GM12872 (cell line): ENCODE measurements around the gene SPTBN1.

Experiments used
- TF ChIP-seq, protein P1 (sequence below): IDR thresholded peaks from 3 replicates; pipeline ENCODE4 v1.5.1; 2011; ENCODE audit warnings: low read depth, mild to moderate bottlenecking, low read length, moderate library complexity; ENCODE audit not compliant: insufficient read depth

The SPTBN1 gene

DNA sequence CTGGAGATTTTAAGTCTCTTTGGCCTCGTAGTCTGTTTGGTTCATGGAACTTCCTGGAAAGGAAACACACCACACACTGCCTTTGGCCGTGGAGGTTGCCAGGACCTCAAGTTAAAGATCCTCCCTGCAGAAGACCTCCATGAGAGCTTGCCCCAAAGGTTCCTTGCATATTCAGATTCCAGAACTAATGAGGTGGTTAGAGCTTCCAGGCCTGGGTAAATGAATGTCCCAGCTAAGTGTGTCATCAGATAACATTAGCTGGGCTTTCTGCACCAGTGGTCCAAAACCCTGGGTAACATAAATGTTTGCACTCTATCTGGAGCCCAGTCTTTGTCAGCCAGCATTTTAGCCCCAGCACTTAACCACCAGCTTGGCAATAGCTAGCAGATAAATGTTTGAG lies 145.2 kb downstream of the SPTBN1 start:
- TF ChIP-seq, protein P1, sequence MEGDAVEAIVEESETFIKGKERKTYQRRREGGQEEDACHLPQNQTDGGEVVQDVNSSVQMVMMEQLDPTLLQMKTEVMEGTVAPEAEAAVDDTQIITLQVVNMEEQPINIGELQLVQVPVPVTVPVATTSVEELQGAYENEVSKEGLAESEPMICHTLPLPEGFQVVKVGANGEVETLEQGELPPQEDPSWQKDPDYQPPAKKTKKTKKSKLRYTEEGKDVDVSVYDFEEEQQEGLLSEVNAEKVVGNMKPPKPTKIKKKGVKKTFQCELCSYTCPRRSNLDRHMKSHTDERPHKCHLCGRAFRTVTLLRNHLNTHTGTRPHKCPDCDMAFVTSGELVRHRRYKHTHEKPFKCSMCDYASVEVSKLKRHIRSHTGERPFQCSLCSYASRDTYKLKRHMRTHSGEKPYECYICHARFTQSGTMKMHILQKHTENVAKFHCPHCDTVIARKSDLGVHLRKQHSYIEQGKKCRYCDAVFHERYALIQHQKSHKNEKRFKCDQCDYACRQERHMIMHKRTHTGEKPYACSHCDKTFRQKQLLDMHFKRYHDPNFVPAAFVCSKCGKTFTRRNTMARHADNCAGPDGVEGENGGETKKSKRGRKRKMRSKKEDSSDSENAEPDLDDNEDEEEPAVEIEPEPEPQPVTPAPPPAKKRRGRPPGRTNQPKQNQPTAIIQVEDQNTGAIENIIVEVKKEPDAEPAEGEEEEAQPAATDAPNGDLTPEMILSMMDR: no peak

DNA sequence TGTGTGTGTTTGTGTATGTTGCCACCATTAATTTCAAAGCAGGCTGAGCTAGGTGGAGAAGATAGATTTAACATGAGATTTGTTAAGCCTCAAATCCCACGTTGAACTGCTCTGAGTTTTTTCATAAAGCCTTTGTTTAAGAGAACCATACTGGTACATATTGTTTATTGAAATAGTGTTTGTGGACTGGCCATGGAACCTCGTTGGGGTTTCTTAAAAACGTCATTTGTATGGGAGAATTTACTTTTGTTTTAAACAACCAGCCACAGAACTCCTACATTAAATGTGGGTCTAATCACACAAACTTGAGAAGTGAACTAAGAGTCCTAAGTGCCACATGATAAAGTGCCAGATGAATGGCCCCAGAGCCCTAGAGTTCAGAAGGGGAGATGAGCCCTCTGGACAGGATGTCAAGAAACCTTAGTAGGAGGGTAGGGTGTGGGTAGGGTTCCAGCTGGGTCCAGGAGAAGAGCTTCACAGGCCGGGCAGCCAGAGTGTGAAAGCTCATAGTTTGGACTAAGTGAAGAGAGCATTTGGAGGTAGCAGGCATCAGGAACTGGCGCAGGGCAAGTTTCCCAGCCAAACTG lies 146.7 kb downstream of the SPTBN1 start:
- TF ChIP-seq, protein P1: no peak

DNA sequence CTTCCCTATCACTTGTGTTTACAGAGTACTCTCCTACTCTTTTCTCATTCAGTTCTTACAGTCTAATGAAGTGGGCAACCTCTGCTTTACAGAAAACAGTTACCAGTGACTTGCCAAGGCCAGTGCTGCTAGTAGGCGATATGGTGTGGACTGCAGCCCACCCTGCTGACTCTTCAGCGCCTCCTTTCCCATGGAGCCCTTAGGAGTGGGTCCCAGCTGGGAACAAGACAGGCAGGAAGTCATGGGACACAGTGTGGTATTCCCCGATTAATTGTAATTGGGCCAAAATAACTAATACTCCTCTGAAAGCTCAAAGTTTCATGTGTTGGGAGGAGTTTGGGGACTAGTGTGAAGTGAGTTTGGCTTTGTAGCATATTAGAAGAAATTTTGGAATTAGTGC lies 147.2 kb downstream of the SPTBN1 start:
- TF ChIP-seq, protein P1: no peak

DNA sequence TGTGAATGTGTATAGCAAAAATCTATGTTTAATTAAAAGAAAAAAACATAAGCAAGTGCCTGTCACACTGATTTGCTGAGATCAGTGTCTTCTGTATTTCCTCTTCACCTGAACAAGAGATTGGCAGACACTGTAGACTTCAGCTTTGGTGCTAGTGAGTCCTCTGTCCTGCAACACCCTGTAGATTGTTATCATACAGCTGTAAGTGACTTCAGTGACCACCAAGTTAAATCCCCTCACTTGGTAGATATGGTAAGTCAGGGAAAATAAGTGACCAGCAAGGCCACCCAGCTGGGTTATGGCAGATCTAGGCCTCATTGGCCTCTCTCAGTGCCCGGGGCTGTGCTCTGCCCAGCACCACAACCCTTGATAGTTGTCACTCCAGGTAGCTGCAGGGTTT lies 147.7 kb downstream of the SPTBN1 start:
- TF ChIP-seq, protein P1: no peak

DNA sequence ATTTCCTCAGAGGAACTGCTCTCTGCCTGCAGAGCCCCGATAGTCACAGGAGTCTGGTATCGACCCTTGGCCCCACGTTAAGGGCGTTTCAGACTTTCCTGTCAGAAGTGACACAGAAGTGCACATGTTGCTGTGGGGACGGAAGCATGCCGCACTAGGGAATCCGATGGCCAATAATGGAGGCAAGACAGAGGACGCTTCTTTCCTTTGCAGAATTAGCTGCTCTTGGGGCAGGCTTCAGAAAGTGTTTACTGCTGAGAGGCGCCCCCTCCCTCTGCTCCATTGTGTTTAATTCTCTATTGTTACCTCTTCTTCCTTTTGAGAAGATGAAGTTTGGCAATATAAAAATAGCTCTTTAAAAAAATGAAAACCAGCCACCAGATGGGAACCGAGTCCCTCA lies 148.7 kb downstream of the SPTBN1 start:
- TF ChIP-seq, protein P1: no peak

DNA sequence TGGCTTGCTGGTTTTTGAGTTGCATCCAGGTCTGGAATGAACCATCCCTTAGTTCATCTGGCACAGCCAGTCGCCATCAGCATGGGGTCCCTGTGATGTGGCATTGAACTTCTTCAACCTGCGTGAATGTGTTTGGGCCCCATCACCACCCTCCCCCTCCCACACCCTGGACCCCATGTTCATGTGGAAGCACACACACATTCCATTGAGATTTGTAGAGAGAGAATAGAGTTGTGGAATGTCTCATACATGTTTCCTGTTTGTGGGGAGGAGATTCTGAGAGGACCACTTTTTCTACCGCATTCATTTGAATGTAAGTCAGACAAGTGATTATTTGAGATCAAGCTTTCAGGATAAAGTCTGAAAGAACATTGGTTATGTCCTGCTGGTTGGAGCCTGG lies 149.7 kb downstream of the SPTBN1 start:
- TF ChIP-seq, protein P1: no peak

DNA sequence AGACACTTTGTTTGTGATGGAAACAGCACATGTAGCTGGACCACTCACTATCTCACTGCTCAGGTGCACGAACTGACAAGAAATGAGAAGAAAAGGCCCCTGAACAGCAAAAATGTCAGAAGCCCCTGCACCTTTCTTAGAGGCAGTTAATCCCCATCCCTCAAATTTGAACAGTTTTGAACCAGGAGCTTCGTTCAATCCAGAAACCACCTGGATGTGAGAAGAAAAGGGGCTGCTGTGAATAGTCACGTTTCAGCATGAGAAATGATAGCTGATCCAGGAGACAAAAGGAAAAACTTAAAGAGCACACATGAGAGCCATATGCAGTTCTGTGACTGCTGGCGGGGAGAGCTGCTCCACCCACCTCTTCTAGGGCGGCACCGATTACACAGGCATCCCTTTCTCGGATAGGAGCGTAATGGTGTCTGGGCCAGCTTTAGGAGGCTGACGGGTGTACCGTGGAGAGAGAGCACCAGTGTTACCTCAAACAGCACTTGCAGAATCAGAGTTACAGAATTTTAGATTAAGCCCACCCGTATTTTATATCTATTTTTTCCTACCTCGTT lies 150.3 kb downstream of the SPTBN1 start:
- TF ChIP-seq, protein P1: no peak
